Thyroid gland (tissue), 4 donors: ENCODE results near the gene HAGHL.

Experiments used
- POLR2A ChIP-seq, 2 donors: fragments of 450-650 bp; IDR thresholded peaks; one replicate each; pipeline ENCODE4 v1.6.1; 2017; ENCODE audit warnings: antibody characterized with exemption in 2 of 2, mild to moderate bottlenecking in 2 of 2, moderate library complexity in 1 of 2
- TF ChIP-seq, protein P1 (sequence below), 6 experiments: fragments of 200-600 bp in 3 of 6; fragments of 450-650 bp in 3 of 6; sonication (generic) in 3 of 6; IDR thresholded peaks; one replicate each; pipeline ENCODE4 v1.5.1; 2016 to 2019; ENCODE audit warnings: antibody characterized with exemption in 6 of 6, mild to moderate bottlenecking in 2 of 6, inconsistent platforms in 1 of 6, moderate library complexity in 1 of 6

DNA sequence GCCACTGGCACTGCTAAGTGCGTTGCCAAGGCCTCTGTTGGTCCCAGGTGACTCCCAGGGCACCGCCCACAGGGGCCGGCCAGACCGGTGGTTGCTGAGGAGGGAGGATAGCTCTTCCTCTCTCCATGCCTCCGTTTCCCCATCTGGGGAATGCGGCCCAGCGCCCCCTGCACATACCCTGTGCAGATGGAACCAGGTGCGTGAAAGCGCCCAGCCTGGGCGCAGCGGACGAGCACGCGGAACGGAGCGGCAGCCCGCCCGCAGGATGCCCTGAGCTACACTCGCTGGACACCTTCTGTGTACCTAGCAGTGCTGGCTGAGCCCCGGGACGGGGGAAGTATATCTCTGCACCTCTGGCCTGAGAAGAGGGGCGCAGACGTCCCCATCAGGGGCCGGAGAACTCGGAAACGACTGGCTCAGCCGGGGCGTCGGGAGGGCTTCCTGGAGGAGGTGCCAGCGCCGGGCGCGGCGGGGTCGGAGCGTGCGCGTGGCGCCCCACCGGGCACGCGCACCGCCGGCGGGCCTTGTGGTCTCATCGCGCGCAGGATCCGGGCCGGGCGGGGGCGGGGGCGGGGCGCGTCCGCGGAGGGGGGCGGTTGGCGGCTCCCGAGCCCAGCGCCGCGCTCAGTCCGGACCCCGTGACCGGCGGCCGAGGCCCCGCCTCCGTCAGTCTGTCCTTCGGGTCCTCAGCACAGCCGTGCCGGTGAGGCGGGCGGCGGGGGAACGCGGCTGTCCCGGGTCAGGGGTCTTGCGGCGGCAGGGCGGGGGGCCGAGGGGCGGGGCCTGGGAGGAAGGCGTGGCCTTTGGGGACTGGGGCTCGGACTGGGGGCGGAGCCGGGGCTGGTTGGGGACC is at the start of gene HAGHL, which contains the start of gene CCDC78:
- TF ChIP-seq, protein P1, sequence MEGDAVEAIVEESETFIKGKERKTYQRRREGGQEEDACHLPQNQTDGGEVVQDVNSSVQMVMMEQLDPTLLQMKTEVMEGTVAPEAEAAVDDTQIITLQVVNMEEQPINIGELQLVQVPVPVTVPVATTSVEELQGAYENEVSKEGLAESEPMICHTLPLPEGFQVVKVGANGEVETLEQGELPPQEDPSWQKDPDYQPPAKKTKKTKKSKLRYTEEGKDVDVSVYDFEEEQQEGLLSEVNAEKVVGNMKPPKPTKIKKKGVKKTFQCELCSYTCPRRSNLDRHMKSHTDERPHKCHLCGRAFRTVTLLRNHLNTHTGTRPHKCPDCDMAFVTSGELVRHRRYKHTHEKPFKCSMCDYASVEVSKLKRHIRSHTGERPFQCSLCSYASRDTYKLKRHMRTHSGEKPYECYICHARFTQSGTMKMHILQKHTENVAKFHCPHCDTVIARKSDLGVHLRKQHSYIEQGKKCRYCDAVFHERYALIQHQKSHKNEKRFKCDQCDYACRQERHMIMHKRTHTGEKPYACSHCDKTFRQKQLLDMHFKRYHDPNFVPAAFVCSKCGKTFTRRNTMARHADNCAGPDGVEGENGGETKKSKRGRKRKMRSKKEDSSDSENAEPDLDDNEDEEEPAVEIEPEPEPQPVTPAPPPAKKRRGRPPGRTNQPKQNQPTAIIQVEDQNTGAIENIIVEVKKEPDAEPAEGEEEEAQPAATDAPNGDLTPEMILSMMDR (IDR thresholded peaks at IDR 0.05), result no peak
- TF ChIP-seq POLR2A (IDR thresholded peaks at IDR 0.05), result no peak
